Measurements from ENCODE around the gene EPHA8. TPM values are rescaled to one million over a fixed set of nuclear protein-coding genes. Genes with fewer than 3 reads are reported as not detected.
A peak's percentile ranks its signal among the peaks of the same experiment; 100 is the strongest.

Gene EPHA8
- total RNA-seq, 1 donor = not detected

DNA sequence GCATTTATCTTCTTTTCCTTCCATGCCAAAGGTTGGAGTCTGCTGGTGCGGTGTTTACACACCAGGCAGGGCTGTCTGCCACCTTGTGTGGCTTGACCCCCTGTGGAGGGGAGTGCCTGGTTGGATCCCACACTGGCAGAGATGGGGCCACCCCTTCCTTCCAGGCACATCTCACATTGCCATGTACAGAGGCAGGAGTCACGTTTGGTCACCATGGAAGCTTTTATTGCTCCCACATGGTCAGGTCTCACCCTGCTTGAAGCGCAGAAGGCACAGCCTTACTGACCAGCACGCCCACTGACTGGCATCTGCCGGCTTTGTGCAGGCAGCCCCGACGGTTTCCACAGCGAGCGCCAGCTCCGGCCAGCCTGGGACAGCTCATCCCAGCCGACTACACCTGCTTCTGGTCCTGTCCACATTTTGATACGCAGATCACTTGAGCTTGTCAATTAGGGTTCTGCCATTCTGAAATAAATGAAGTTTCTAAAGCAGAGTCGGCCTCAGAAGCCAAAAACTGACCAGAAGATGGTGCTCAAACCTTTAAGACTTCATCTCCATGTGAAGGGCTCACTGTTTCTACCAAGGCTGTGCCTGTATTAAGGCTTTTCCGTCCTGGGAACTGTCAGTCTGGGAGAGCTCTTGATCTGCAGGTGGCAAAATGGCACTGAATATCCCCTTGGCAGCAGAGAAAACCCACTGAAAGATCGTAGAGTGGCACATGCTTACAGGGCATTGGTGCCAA is 35.6 kb upstream of the EPHA8 start:
- no peak overlapping the region for H3K4me3 ChIP-seq (ENCODE audit: low read depth, low read length)
- DNase-seq (ENCODE audit: low read depth) = peak; percentile 10
- TF ChIP-seq, protein P1, sequence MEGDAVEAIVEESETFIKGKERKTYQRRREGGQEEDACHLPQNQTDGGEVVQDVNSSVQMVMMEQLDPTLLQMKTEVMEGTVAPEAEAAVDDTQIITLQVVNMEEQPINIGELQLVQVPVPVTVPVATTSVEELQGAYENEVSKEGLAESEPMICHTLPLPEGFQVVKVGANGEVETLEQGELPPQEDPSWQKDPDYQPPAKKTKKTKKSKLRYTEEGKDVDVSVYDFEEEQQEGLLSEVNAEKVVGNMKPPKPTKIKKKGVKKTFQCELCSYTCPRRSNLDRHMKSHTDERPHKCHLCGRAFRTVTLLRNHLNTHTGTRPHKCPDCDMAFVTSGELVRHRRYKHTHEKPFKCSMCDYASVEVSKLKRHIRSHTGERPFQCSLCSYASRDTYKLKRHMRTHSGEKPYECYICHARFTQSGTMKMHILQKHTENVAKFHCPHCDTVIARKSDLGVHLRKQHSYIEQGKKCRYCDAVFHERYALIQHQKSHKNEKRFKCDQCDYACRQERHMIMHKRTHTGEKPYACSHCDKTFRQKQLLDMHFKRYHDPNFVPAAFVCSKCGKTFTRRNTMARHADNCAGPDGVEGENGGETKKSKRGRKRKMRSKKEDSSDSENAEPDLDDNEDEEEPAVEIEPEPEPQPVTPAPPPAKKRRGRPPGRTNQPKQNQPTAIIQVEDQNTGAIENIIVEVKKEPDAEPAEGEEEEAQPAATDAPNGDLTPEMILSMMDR (IDR thresholded peaks at IDR 0.05; ENCODE audit: insufficient read depth, low read length) = peak; percentile 2

DNA sequence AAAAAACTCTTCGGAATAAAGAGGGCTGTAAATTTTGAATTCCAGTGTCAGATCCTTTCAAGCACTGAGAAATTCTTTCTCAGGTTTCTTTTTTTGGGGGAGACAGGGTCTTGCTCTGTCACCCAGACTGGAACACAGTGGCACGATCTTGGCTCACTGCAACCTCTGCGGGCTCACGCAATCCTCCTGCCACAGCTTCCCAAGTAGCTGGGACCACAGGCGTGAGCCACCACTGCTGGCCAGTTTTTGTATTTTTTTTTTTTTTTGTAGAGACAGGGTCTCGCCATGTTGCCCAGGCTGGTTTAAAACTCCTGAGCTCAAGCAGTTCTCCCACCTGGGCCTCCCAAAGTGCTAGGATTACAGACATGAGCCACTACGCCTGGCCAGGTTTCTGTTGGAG is 34.8 kb upstream of the EPHA8 start:
- TF ChIP-seq, protein P1 (IDR thresholded peaks at IDR 0.05; ENCODE audit: insufficient read depth, low read length) = no peak
- H3K4me3 ChIP-seq (ENCODE audit: low read depth, low read length) = no peak overlapping the region
- no peak for DNase-seq (ENCODE audit: low read depth)

DNA sequence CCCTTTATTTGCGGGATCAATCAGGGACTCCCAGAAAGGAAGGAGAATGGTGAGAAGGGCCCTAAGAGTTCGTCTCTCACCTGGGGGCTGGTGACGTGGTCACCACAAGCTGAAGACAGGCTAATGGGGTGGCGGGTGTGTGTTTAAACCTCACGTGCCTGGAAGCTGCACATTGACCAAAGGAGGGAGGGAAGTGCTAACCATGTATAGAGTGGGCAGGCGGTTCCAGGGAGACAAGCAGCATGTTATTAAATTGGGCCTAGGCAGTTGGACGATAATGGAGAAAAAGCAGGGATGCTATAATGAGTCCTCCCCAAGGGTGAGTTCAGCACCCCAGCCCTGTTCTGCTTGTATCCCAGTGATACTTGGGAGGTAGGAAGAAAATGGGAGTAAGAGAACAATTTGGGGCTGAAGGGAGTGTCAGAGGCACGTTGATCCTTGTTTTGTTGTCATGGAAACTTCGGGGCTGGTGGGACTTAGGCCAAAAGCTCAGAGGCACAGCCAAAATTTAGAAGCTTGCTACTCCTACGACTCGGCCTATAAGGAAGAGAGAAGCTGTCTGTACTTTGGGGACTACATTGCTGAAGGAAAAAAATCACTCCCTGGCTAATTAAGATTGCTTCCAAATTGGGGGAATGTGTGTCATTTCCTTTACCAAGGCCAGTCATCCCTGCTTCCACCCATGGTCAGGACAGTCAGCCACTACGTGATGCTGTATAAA is 33.2 kb upstream of the EPHA8 start:
- TF ChIP-seq, protein P1 (IDR thresholded peaks at IDR 0.05; ENCODE audit: insufficient read depth, low read length) = no peak
- no peak overlapping the region for H3K4me3 ChIP-seq (ENCODE audit: low read depth, low read length)
- peak; percentile 61 for DNase-seq (ENCODE audit: low read depth)

DNA sequence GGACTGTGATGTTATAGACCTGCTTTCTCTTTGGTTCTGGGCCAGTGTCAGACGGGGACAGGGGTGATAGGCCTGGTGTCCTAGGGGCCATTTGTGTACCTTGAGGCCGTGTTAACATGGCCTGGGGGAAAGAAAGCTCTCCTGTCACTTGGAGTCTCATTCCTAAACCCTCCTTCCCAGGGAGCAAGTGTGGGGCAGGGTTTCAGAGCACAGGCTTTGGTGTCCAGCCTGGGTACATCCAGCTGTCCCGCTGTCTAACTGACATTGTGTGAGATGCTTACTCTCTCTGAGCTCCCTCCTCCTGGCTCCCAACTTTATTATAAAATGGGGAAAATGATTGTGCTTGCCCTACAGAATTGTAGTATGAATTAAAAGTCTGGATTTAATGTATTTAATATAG is 32.6 kb upstream of the EPHA8 start:
- H3K4me3 ChIP-seq (ENCODE audit: low read depth, low read length) = no peak overlapping the region
- DNase-seq (ENCODE audit: low read depth) = no peak
- TF ChIP-seq, protein P1 (IDR thresholded peaks at IDR 0.05; ENCODE audit: insufficient read depth, low read length) = no peak

DNA sequence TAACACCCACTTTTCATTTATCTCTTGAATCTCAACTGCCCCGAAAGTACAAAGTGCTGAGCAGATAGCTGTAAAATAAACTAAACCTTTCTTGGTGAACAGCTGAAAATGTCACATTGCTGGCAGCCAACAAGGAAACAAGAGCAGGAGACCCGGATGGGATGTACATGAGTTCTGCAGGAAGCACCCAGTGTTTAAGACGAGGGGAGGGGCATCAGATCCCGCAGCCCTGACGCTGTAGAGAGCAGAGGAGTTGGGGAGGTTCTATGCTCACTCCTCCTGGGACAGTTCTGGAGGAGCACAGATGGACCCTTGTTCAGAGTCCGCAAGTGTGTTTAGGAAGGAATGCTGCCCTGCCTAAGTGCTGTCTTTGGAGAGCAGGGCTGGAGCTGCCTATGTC is 32.0 kb upstream of the EPHA8 start:
- DNase-seq (ENCODE audit: low read depth) = no peak
- TF ChIP-seq, protein P1 (IDR thresholded peaks at IDR 0.05; ENCODE audit: insufficient read depth, low read length) = no peak

DNA sequence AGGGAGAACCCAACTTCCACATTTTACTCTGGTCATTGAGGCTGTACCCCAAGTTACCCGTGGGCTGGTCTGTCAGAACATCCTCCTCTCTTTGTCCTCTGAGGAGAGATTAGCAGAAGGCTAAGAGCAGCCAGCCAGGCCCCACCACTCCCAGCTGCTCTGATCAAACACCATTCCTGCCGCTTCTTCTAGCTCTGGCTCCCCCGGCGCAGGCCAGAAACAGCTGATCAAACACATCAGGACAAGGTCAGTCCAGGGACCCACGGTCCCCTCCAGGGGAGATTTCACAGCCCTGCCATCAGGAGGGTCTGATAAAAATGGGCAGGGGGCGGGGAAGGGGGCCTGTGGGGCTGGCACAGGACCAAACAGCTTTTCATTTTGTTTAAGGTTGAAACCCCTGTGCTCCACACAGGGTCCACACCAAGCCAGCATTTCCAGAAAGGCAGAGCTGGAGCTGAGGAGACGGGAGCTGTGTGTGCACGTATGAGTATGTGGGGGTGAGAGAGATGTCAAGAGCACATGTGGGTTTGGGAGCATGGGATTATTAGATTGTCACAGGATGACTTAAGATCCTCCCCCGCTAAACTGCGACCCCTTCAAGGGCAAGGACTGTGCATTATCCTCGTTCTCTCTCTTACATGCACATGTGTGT is 29.9 kb upstream of the EPHA8 start:
- TF ChIP-seq, protein P1 (IDR thresholded peaks at IDR 0.05; ENCODE audit: insufficient read depth, low read length) = no peak
- no peak for DNase-seq (ENCODE audit: low read depth)
- no peak overlapping the region for H3K4me3 ChIP-seq (ENCODE audit: low read depth, low read length)

More for the DNA sequence above, 32.0 kb upstream of the EPHA8 start:
- H3K4me3 ChIP-seq (ENCODE audit: low read depth, low read length) = no peak overlapping the region
